OCI-LY3 (cell line): ENCODE data around the gene SLC25A20.
A peak's percentile ranks its signal among the peaks of the same experiment; 100 is the strongest.

Source experiments
- H2AFZ ChIP-seq: fragments of 200-600, 300-600 bp; shearing (Covaris generic); 2 replicates; pipeline ENCODE4 v1.6.0; 2014; ENCODE audit warnings: antibody characterized with exemption, low read depth, low read length
- H3K27ac ChIP-seq: fragments of 200-600, 300-600 bp; sonication (generic); 2 replicates; pipeline ENCODE4 v1.5.1; 2014; ENCODE audit warnings: mild to moderate bottlenecking, low read length, moderate library complexity, mixed read lengths
- H3K27me3 ChIP-seq: fragments of 200-600, 300-600 bp; sonication (generic); 2 replicates; pipeline ENCODE4 v1.6.1; 2014; ENCODE audit warnings: low read depth, low read length, mixed read lengths
- H3K36me3 ChIP-seq: fragments of 200-600, 300-600 bp; sonication (generic); replicated peaks from 2 replicates; pipeline ENCODE3; 2014; ENCODE audit warnings: low read depth, low read length, mixed read lengths
- H3K4me1 ChIP-seq: fragments of 300-600, 200-600 bp; sonication (generic); 2 replicates; pipeline ENCODE4 v1.6.1; 2014; ENCODE audit warnings: low read length, mixed read lengths
- H3K4me2 ChIP-seq: fragments of 200-600, 300-600 bp; sonication (generic); 2 replicates; pipeline ENCODE4 v1.6.1; 2014; ENCODE audit warnings: low read length, mixed read lengths
- H3K4me3 ChIP-seq: fragments of 300-600, 200-600 bp; sonication (generic); 2 replicates; pipeline ENCODE4 v1.5.1; 2014; ENCODE audit warnings: antibody characterized with exemption, mild to moderate bottlenecking, low read length, moderate library complexity
- H3K79me2 ChIP-seq: fragments of 300-600, 200-600 bp; shearing (Covaris generic); 2 replicates; pipeline ENCODE4 v1.6.1; 2014; ENCODE audit warnings: mild to moderate bottlenecking, low read length, mixed read lengths
- H3K9ac ChIP-seq: fragments of 300-600, 200-600 bp; shearing (Covaris generic); 2 replicates; pipeline ENCODE4 v1.6.0; 2014; ENCODE audit warnings: mild to moderate bottlenecking, low read length, moderate library complexity
- H3K9me3 ChIP-seq: fragments of 200-600, 300-600 bp; shearing (Covaris generic); 2 replicates; pipeline ENCODE4 v1.6.1; 2014; ENCODE audit warnings: low read length, mixed read lengths; ENCODE audit not compliant: insufficient read depth
- H4K20me1 ChIP-seq: fragments of 200-600, 300-600 bp; sonication (generic); 2 replicates; pipeline ENCODE4 v1.6.1; 2016; ENCODE audit warnings: low read length, mixed read lengths; ENCODE audit not compliant: insufficient read depth
- EZH2phosphoT487 ChIP-seq: fragments of 200-600 bp; shearing (Covaris generic); IDR thresholded peaks from 2 replicates; pipeline ENCODE4 v1.6.1; 2018; ENCODE audit warnings: antibody characterized with exemption, mixed run types, low read depth
- TF ChIP-seq, protein P1 (sequence below): fragments of 200-600, 300-600 bp; sonication (generic); IDR thresholded peaks from 2 replicates; pipeline ENCODE4 v1.5.1; 2014; ENCODE audit warnings: antibody characterized with exemption, low read length, low read depth

SLC25A20 gene

DNA sequence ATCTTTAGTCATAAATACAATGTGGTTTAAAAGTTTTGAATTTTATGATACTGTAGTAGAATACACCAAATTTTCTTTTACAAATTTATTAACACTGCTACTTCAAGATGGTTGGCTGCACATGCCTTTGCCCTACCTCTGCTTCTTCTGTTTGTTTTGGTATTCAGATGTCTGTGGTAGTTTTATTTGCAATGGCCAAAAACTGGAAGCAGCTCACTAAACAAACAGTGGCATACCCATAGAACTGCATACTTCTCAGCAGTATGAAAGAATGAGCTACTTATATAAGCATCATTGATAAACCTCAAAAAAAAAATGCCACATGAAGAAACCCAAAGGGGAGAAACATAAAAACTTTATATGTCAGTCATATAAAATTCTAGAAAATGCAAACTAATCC lies 39.5 kb upstream of the SLC25A20 start:
- Histone ChIP-seq H2AFZ (no peak overlapping the region), H3K27ac (no peak overlapping the region), H3K9ac (no peak overlapping the region), H3K36me3 (peaks cover 44% of the 10 kb centered on the region), H3K4me1 (no peaks in the 10 kb centered on the region), H4K20me1 (peaks cover 19% of the 10 kb centered on the region), H3K27me3 (no peaks in the 10 kb centered on the region), H3K9me3 (no peaks in the 10 kb centered on the region), H3K79me2 (peaks cover 68% of the 10 kb centered on the region), H3K4me3 (no peak overlapping the region), H3K4me2 (no peak overlapping the region)
- TF ChIP-seq, protein P1, sequence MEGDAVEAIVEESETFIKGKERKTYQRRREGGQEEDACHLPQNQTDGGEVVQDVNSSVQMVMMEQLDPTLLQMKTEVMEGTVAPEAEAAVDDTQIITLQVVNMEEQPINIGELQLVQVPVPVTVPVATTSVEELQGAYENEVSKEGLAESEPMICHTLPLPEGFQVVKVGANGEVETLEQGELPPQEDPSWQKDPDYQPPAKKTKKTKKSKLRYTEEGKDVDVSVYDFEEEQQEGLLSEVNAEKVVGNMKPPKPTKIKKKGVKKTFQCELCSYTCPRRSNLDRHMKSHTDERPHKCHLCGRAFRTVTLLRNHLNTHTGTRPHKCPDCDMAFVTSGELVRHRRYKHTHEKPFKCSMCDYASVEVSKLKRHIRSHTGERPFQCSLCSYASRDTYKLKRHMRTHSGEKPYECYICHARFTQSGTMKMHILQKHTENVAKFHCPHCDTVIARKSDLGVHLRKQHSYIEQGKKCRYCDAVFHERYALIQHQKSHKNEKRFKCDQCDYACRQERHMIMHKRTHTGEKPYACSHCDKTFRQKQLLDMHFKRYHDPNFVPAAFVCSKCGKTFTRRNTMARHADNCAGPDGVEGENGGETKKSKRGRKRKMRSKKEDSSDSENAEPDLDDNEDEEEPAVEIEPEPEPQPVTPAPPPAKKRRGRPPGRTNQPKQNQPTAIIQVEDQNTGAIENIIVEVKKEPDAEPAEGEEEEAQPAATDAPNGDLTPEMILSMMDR, result no peak
- TF ChIP-seq EZH2phosphoT487, result no peak

DNA sequence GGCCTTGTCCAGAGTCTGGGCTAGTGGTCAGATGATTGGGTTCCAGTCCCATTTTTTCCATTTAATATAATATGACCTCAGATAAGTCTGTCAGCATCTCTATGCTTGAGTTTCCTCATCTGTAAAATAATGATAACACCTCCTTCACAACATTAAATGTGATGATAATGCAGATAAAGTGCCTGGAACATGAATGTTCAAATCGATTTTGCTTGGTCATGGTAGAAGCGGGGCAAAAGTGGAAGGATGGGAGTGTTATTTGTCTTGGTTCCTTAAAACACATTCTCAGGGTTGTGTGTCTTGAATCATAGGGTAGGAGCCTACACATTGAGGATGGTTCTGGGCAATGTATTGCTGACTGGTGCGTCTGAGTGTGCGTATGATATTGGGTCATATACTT lies 36.8 kb upstream of the SLC25A20 start:
- H3K4me2 ChIP-seq, result no peak overlapping the region
- peaks cover 6% of the 10 kb centered on the region for H3K4me1 ChIP-seq
- peaks cover 32% of the 10 kb centered on the region for H4K20me1 ChIP-seq
- peaks cover 88% of the 10 kb centered on the region for H3K79me2 ChIP-seq
- no peak overlapping the region for H3K27ac ChIP-seq
- no peak overlapping the region for H3K9ac ChIP-seq
- H2AFZ ChIP-seq, result no peak overlapping the region
- no peaks in the 10 kb centered on the region for H3K27me3 ChIP-seq
- no peaks in the 10 kb centered on the region for H3K9me3 ChIP-seq
- H3K36me3 ChIP-seq, result peaks cover 56% of the 10 kb centered on the region
- TF ChIP-seq, protein P1, result no peak
- no peak for TF ChIP-seq EZH2phosphoT487
- no peak overlapping the region for H3K4me3 ChIP-seq

DNA sequence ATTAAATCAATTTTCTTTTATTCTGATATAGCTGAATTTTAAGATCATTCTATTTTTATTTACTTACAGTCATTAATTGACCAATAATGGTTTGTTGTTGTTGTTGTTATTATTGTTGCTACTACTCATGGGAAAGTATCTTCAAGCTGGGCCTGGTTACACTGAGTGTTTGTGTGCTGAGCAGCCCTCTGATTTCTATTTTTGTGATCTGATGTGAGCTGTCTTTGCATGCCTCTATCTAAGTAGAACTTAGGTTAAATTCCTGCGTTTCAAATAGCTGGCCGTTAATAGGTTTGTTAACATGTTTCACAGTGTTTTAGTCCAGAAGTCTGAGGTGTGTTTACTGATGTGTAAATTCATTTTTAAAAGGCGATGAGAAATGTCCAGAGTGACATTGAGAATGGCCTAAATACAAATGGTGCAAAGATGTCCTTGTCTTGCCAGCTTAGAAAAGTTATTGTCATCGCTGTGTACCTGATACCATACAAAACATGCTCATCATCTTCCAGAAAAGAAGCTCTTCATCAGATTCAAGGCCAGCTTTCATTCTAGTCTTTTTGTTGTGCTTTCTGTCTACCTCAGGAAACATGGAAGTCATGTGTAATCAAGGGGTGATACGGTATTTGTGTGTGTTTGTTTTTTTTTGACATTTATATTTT lies 35.8 kb upstream of the SLC25A20 start:
- Histone ChIP-seq H2AFZ (no peak overlapping the region), H3K79me2 (peaks cover 97% of the 10 kb centered on the region), H3K4me1 (peaks cover 6% of the 10 kb centered on the region), H3K4me3 (no peak overlapping the region), H3K4me2 (no peak overlapping the region), H3K27me3 (no peaks in the 10 kb centered on the region), H4K20me1 (peaks cover 34% of the 10 kb centered on the region), H3K9ac (no peak overlapping the region), H3K36me3 (peaks cover 65% of the 10 kb centered on the region), H3K27ac (no peak overlapping the region), H3K9me3 (no peaks in the 10 kb centered on the region)
- TF ChIP-seq EZH2phosphoT487, result no peak

DNA sequence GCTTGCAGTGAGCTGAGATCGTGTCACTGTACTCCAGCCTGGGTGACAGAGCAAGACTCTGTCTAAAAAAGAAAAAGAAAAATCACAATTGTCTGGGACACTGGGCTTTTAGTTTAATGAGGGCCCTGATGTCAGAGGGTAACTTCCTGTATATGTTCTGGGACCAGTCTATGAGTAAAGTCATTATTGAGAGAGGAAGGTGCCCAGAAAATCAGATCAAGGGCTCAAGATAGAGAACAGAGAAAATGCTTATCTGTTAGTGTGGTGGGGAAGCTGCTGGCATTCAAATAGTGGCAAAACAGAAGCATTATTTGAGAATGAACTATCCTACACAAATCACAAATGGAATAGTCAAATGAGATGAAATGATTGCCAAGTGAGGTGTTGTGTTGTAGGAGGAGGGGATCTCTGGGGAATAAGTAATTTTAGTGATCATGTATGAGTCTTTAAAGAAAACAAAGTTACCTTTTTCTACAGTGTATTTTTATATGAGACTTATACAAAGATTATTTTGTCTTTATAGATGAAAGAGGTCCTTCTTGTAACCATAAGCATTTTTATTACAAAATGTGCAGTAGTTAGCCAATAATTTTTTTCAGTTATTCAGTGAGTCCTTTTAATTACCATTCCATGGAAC lies 33.4 kb upstream of the SLC25A20 start:
- TF ChIP-seq, protein P1, result no peak
- TF ChIP-seq EZH2phosphoT487, result no peak
- Histone ChIP-seq H3K9me3 (no peaks in the 10 kb centered on the region), H3K9ac (no peak overlapping the region), H3K4me2 (no peak overlapping the region), H3K27me3 (no peaks in the 10 kb centered on the region), H3K79me2 (peaks cover 99% of the 10 kb centered on the region), H3K36me3 (peaks cover 72% of the 10 kb centered on the region), H4K20me1 (peaks cover 58% of the 10 kb centered on the region), H2AFZ (no peak overlapping the region), H3K4me3 (no peak overlapping the region), H3K27ac (peak overlapping the region; percentile 38), H3K4me1 (peaks cover 27% of the 10 kb centered on the region)
